DND-41 (cell line): ENCODE results near the gene HGFAC.

ENCODE experiments used
- ATAC-seq: fragments of 200-7000 bp; cut with Tn5 transposase; 3 replicates; pipeline ENCODE4 v1.9.1; 2021; ENCODE audit warnings: low read depth; ENCODE audit not compliant: insufficient read depth
- DNase-seq: peaks from one replicate; pipeline ENCODE4 v3.0.0-alpha.2; 2020
- H2AFZ ChIP-seq: 2 replicates; pipeline ENCODE4 v1.6.0; 2012; ENCODE audit warnings: low read depth, low read length
- H3K27ac ChIP-seq: 2 replicates; pipeline ENCODE4 v1.5.1; 2012; ENCODE audit warnings: low read length, inconsistent platforms
- H3K27me3 ChIP-seq: fragments of 200-600 bp; sonication (generic); 2 replicates; pipeline ENCODE4 v1.6.0; 2012; ENCODE audit warnings: low read length, mild to moderate bottlenecking, inconsistent platforms; ENCODE audit not compliant: insufficient read depth, poor library complexity
- H3K36me3 ChIP-seq: 2 replicates; pipeline ENCODE4 v1.5.1; 2012; ENCODE audit warnings: low read length, inconsistent platforms; ENCODE audit not compliant: insufficient read depth
- H3K4me1 ChIP-seq: 2 replicates; pipeline ENCODE4 v1.5.1; 2012; ENCODE audit warnings: mild to moderate bottlenecking, low read length; ENCODE audit not compliant: insufficient read depth
- H3K4me2 ChIP-seq: 2 replicates; pipeline ENCODE4 v1.6.0; 2012; ENCODE audit warnings: mild to moderate bottlenecking, moderate library complexity, low read length, inconsistent platforms; ENCODE audit not compliant: insufficient read depth
- H3K4me3 ChIP-seq, 2 experiments: fragments of 200-600 bp in 1 of 2; shearing (Covaris generic) in 1 of 2; 2 replicates each; pipeline ENCODE4 v1.5.1; 2012 to 2016; ENCODE audit warnings: inconsistent platforms in 2 of 2, low read length in 2 of 2, mild to moderate bottlenecking in 2 of 2, low read depth in 1 of 2, moderate library complexity in 1 of 2
- H3K79me2 ChIP-seq: 2 replicates; pipeline ENCODE4 v1.6.0; 2012; ENCODE audit warnings: low read length, inconsistent platforms; ENCODE audit not compliant: insufficient read depth
- H3K9ac ChIP-seq: 2 replicates; pipeline ENCODE4 v1.6.0; 2012; ENCODE audit warnings: low read depth, mild to moderate bottlenecking, inconsistent platforms, low read length, moderate library complexity
- H3K9me3 ChIP-seq: 2 replicates; pipeline ENCODE4 v1.5.1; 2012; ENCODE audit warnings: low read length, moderate library complexity, mild to moderate bottlenecking, inconsistent platforms; ENCODE audit not compliant: insufficient read depth, severe bottlenecking
- H4K20me1 ChIP-seq: 2 replicates; pipeline ENCODE4 v1.6.0; 2012; ENCODE audit warnings: low read length; ENCODE audit not compliant: insufficient read depth
- CTCF ChIP-seq: IDR thresholded peaks from 2 replicates; pipeline ENCODE4 v1.5.1; 2012; ENCODE audit warnings: borderline replicate concordance, low read length, moderate library complexity, mild to moderate bottlenecking; ENCODE audit not compliant: poor library complexity, severe bottlenecking; ENCODE audit errors: extremely low read depth
- EZH2 ChIP-seq: IDR thresholded peaks from 3 replicates; pipeline ENCODE4 v1.6.1; 2012; ENCODE audit warnings: borderline replicate concordance, low read depth, mild to moderate bottlenecking, moderate library complexity, low read length, inconsistent platforms; ENCODE audit not compliant: severe bottlenecking

The HGFAC gene

GRCh38 chr4:3433138-3433869 lies 8.5 kb upstream of the HGFAC start:
- Histone ChIP-seq H3K4me3 (no peak overlapping the region), H4K20me1 (peaks cover 17% of the 10 kb centered on the region), H3K9ac (no peak overlapping the region), H3K9me3 (no peaks in the 10 kb centered on the region), H2AFZ (no peak overlapping the region), H3K27me3 (no peaks in the 10 kb centered on the region), H3K27ac (no peak overlapping the region), H3K4me1 (no peaks in the 10 kb centered on the region), H3K79me2 (no peaks in the 10 kb centered on the region), H3K36me3 (no peaks in the 10 kb centered on the region), H3K4me2 (no peak overlapping the region)
- ATAC-seq (no peak), DNase-seq (no peak)
- TF ChIP-seq CTCF (no peak), EZH2 (no peak)

- H3K4me2 ChIP-seq = no peak overlapping the region
- no peak for TF ChIP-seq EZH2
- TF ChIP-seq CTCF = no peak
- H3K4me3 ChIP-seq = no peak overlapping the region
- H3K9ac ChIP-seq = no peak overlapping the region
- no peaks in the 10 kb centered on the region for H3K4me1 ChIP-seq
- H2AFZ ChIP-seq = no peak overlapping the region
- no peaks in the 10 kb centered on the region for H3K9me3 ChIP-seq
- H3K79me2 ChIP-seq = no peaks in the 10 kb centered on the region
- peaks cover 17% of the 10 kb centered on the region for H4K20me1 ChIP-seq
- DNase-seq (no peak), ATAC-seq (no peak)
- H3K27ac ChIP-seq = no peak overlapping the region
- H3K27me3 ChIP-seq = no peaks in the 10 kb centered on the region
- H3K36me3 ChIP-seq = no peaks in the 10 kb centered on the region
These were observed 6.7 kb upstream of the HGFAC start for GRCh38 chr4:3434881-3435685.

GRCh38 chr4:3435686-3435956 lies 6.1 kb upstream of the HGFAC start:
- Histone ChIP-seq H3K79me2 (no peaks in the 10 kb centered on the region), H3K27ac (no peak overlapping the region), H3K27me3 (no peaks in the 10 kb centered on the region), H3K4me3 (no peak overlapping the region), H3K9me3 (no peaks in the 10 kb centered on the region), H4K20me1 (peaks cover 17% of the 10 kb centered on the region), H3K4me2 (no peak overlapping the region), H3K36me3 (no peaks in the 10 kb centered on the region), H3K4me1 (no peaks in the 10 kb centered on the region), H2AFZ (no peak overlapping the region), H3K9ac (no peak overlapping the region)
- no peak for DNase-seq
- TF ChIP-seq EZH2 = no peak
- no peak for TF ChIP-seq CTCF
- ATAC-seq = no peak
